CD8-positive, alpha-beta memory T cell (primary cell): ENCODE measurements around the gene HLA-DMA. TPM values are rescaled to one million over a fixed set of nuclear protein-coding genes. Genes with fewer than 3 reads are reported as not detected.

Experiments
- CTCF ChIA-PET: fragments of 350-600 bp; sonication (Branson Sonifier 250); formaldehyde crosslinking; loops from one replicate; lab custom pipeline; 2021; ENCODE audit warnings: antibody characterized with exemption; lab: Charles Lee
- POLR2A ChIA-PET: fragments of 350-600 bp; sonication (Branson Sonifier 250); formaldehyde crosslinking; loops from one replicate; lab custom pipeline; 2021; ENCODE audit warnings: antibody characterized with exemption; lab: Charles Lee
- DNase-seq, 5 donors: peaks; one replicate each; pipeline versions ENCODE4 v3.0.0 to v3.0.0-alpha.2; 2020 to 2022; ENCODE audit warnings: mixed read lengths in 1 of 5
- H3K27ac ChIP-seq: one replicate; pipeline ENCODE4 v1.7.0; 2013; ENCODE audit warnings: low read depth, mild to moderate bottlenecking, low read length, moderate library complexity
- H3K27me3 ChIP-seq: 2 replicates; pipeline ENCODE4 v1.7.0; 2013; ENCODE audit warnings: low read length, mild to moderate bottlenecking; ENCODE audit not compliant: insufficient read depth, poor library complexity, severe bottlenecking
- H3K36me3 ChIP-seq: 2 replicates; pipeline ENCODE4 v1.7.0; 2013; ENCODE audit warnings: mild to moderate bottlenecking, low read length, moderate library complexity; ENCODE audit not compliant: insufficient read depth
- H3K4me1 ChIP-seq: 2 replicates; pipeline ENCODE4 v1.7.0; 2013; ENCODE audit warnings: mild to moderate bottlenecking, low read length, moderate library complexity; ENCODE audit not compliant: insufficient read depth
- H3K4me3 ChIP-seq: 2 replicates; pipeline ENCODE4 v1.7.0; 2013; ENCODE audit warnings: mild to moderate bottlenecking, low read length
- H3K9me3 ChIP-seq: 2 replicates; pipeline ENCODE4 v1.7.0; 2013; ENCODE audit warnings: mild to moderate bottlenecking, low read length
- H3K27ac Mint-ChIP-seq, 8 donors: one replicate each; pipeline ENCODE4 v1.8.0; 2020 to 2021; ENCODE audit warnings: mixed read lengths in 8 of 8, mild to moderate bottlenecking in 6 of 8, inconsistent platforms in 3 of 8, moderate library complexity in 3 of 8
- H3K27me3 Mint-ChIP-seq, 2 donors: one replicate each; pipeline ENCODE4 v1.8.0; 2020 to 2021; ENCODE audit warnings: mixed read lengths in 2 of 2, mild to moderate bottlenecking in 1 of 2, moderate library complexity in 1 of 2
- H3K36me3 Mint-ChIP-seq, 3 donors: one replicate each; pipeline ENCODE4 v1.8.0; 2020 to 2021; ENCODE audit warnings: mixed read lengths in 3 of 3, inconsistent platforms in 1 of 3, mild to moderate bottlenecking in 1 of 3
- H3K4me1 Mint-ChIP-seq, 3 donors: one replicate each; pipeline ENCODE4 v1.8.0; 2020 to 2021; ENCODE audit warnings: mixed read lengths in 3 of 3, inconsistent platforms in 1 of 3, mild to moderate bottlenecking in 1 of 3
- H3K4me3 Mint-ChIP-seq, 7 donors: one replicate each; pipeline ENCODE4 v1.8.0; 2020 to 2021; ENCODE audit warnings: mixed read lengths in 7 of 7, mild to moderate bottlenecking in 6 of 7, moderate library complexity in 4 of 7, inconsistent platforms in 2 of 7
- H3K9me3 Mint-ChIP-seq, 5 donors: one replicate each; pipeline ENCODE4 v1.8.0; 2020 to 2022; ENCODE audit warnings: mixed read lengths in 5 of 5, mild to moderate bottlenecking in 3 of 5, moderate library complexity in 2 of 5, inconsistent platforms in 1 of 5
- polyA plus RNA-seq: library from polyadenylated mRNA; unstranded; fragments of 300-500 nt; fragmentation: Illumina TruSeq; gene quantifications from one replicate; pipeline ENCODE4 v1.2.3, GENCODE V29; 2021
- total RNA-seq, 2 experiments: library from RNA; stranded (reverse); gene quantifications; one replicate each; pipeline ENCODE4 v1.2.3, GENCODE V29; 2021

The HLA-DMA gene
- total and polyA plus RNA-seq, 3 experiments from 2014 or later = 14.0 to 35.0 (median 16.5) TPM

- Histone ChIP-seq H3K27me3 (no peaks in the 10 kb centered on the region), H3K36me3 (peaks cover 12% of the 10 kb centered on the region), H3K27ac (peak overlapping the region; percentile 97), H3K4me1 (peaks cover 26% of the 10 kb centered on the region), H3K4me3 (peak overlapping the region; percentile 96), H3K9me3 (no peaks in the 10 kb centered on the region)
- H3K4me3 Mint-ChIP-seq = peak overlapping the region; percentile 76 to 97 (median 89)
- peaks cover 0 to 3% (median 0%) of the 10 kb centered on the region in 5 donors for H3K9me3 Mint-ChIP-seq
- H3K27ac Mint-ChIP-seq = peak overlapping the region; percentile 92 to 100 (median 94)
- CTCF ChIA-PET = interaction anchor here (0.7 to 16.7 kb wide), 10 partner anchors 9 to 131 kb away, joined by 3 to 270 read pairs (median 11); partner anchors contain the start of genes HLA-DMA, PSMB9, TAP1 and TAP2
- H3K36me3 Mint-ChIP-seq = peaks cover 8 to 61% (median 9%) of the 10 kb centered on the region in 3 donors
- DNase-seq = peak in 4 of 5 donors; percentile 43 to 78 (median 57)
- POLR2A ChIA-PET = interaction anchor here (0.5 to 8.8 kb wide), 9 partner anchors 11 to 555 kb away, joined by 3 to 164 read pairs (median 62); partner anchors contain the start of genes HLA-DMA, HLA-DMB, PSMB8 and PSMB9
- H3K27me3 Mint-ChIP-seq = peaks cover 0 to 19% of the 10 kb centered on the region in 2 donors
- peaks cover 34 to 50% (median 40%) of the 10 kb centered on the region in 3 donors for H3K4me1 Mint-ChIP-seq
These were observed 17.0 kb upstream of the HLA-DMA start for GRCh38 chr6:32969685-32970412.

GRCh38 chr6:32968867-32969684 lies 16.2 kb upstream of the HLA-DMA start:
- Histone ChIP-seq H3K27ac (peak overlapping the region; percentile 97), H3K4me1 (peaks cover 22% of the 10 kb centered on the region), H3K27me3 (no peaks in the 10 kb centered on the region), H3K9me3 (no peaks in the 10 kb centered on the region), H3K36me3 (peaks cover 4% of the 10 kb centered on the region), H3K4me3 (peak overlapping the region; percentile 96)
- H3K4me3 Mint-ChIP-seq = peak overlapping the region; percentile 76 to 97 (median 89)
- H3K9me3 Mint-ChIP-seq = peaks cover 0 to 3% (median 0%) of the 10 kb centered on the region in 5 donors
- H3K36me3 Mint-ChIP-seq = peaks cover 5 to 55% (median 7%) of the 10 kb centered on the region in 3 donors
- H3K27ac Mint-ChIP-seq = peak overlapping the region; percentile 92 to 100 (median 94)
- peaks cover 0 to 19% of the 10 kb centered on the region in 2 donors for H3K27me3 Mint-ChIP-seq
- ChIA-PET POLR2A (interaction anchor here (0.6 to 8.8 kb wide), 11 partner anchors 10 to 936 kb away, joined by 3 to 164 read pairs (median 3); partner anchors contain the start of genes HLA-DMA, HLA-DMB, PSMB8 and RING1), CTCF (interaction anchor here (0.7 to 16.7 kb wide), 11 partner anchors 8 to 131 kb away, joined by 3 to 270 read pairs (median 10); partner anchors contain the start of genes HLA-DMA, HLA-DMB, PSMB9 and TAP1)
- DNase-seq = peak; percentile 35 to 69 (median 47)
- peaks cover 33 to 48% (median 39%) of the 10 kb centered on the region in 3 donors for H3K4me1 Mint-ChIP-seq

- Mint-ChIP-seq H3K4me3 (peak within 1 kb of the TSS; percentile 76 to 97 (median 89)), H3K9me3 (peaks cover 0 to 3% (median 0%) of the 10 kb centered on the region in 5 donors), H3K27ac (peak within 1 kb of the TSS; percentile 92 to 100 (median 96)), H3K36me3 (peaks cover 0 to 48% (median 5%) of the 10 kb centered on the region in 3 donors), H3K27me3 (peaks cover 0 to 18% of the 10 kb centered on the region in 2 donors), H3K4me1 (peaks cover 37 to 51% (median 44%) of the 10 kb centered on the region in 3 donors)
- peak; percentile 94 to 99 (median 98) for DNase-seq
- H3K27ac ChIP-seq = peak within 1 kb of the TSS; percentile 97
- CTCF ChIA-PET = interaction anchor here (0.7 to 16.7 kb wide), 15 partner anchors 12 to 130 kb away, joined by 3 to 270 read pairs (median 9); partner anchors contain the start of genes HLA-DMA, HLA-DMB, PSMB9 and TAP1
- H3K4me1 ChIP-seq = peaks cover 29% of the 10 kb centered on the region
- peaks cover 3% of the 10 kb centered on the region for H3K36me3 ChIP-seq
- H3K4me3 ChIP-seq = peak within 1 kb of the TSS; percentile 96
- no peaks in the 10 kb centered on the region for H3K27me3 ChIP-seq
- no peaks in the 10 kb centered on the region for H3K9me3 ChIP-seq
- POLR2A ChIA-PET = interaction anchor here (0.6 to 8.8 kb wide), 16 partner anchors 8 to 937 kb away, joined by 3 to 164 read pairs (median 3); partner anchors contain the start of genes HLA-DMA, HLA-DMB, RING1 and TAP2
These were observed 15.4 kb upstream of the HLA-DMA start, which contains the start of gene BRD2 for GRCh38 chr6:32968093-32968866. BRD2 (plus strand) TSS chr6:32968594; CDS start chr6:32972899, 4,305 bp downstream.

GRCh38 chr6:32967151-32968091 lies 14.5 kb upstream of the HLA-DMA start:
- peak in 2 of 5 donors; percentile 27 to 38 for DNase-seq
- POLR2A ChIA-PET = interaction anchor here (0.6 to 8.8 kb wide), 13 partner anchors 9 to 241 kb away, joined by 3 to 164 read pairs (median 4); partner anchors contain the start of genes HLA-DMA, HLA-DMB, RING1 and TAP2
- H3K36me3 ChIP-seq = no peaks in the 10 kb centered on the region
- Mint-ChIP-seq H3K4me3 (peak overlapping the region; percentile 76 to 97 (median 89)), H3K4me1 (peaks cover 43 to 55% (median 51%) of the 10 kb centered on the region in 3 donors), H3K36me3 (peaks cover 0 to 40% (median 0%) of the 10 kb centered on the region in 3 donors), H3K27me3 (peaks cover 0 to 11% of the 10 kb centered on the region in 2 donors), H3K9me3 (peaks cover 0 to 3% (median 0%) of the 10 kb centered on the region in 5 donors), H3K27ac (peak overlapping the region; percentile 86 to 100 (median 94))
- CTCF ChIA-PET = interaction anchor here (0.7 to 16.7 kb wide), 16 partner anchors 13 to 129 kb away, joined by 3 to 270 read pairs (median 8); partner anchors contain the start of genes HLA-DMA, HLA-DMB, PSMB9 and TAP1
- H3K27ac ChIP-seq = peak overlapping the region; percentile 97
- H3K27me3 ChIP-seq = no peaks in the 10 kb centered on the region
- H3K4me3 ChIP-seq = peak overlapping the region; percentile 96
- H3K4me1 ChIP-seq = peaks cover 33% of the 10 kb centered on the region
- H3K9me3 ChIP-seq = no peaks in the 10 kb centered on the region

- peaks cover 62 to 73% (median 66%) of the 10 kb centered on the region in 3 donors for H3K4me1 Mint-ChIP-seq
- POLR2A ChIA-PET = no interaction called here
- no peak overlapping the region for H3K27ac ChIP-seq
These were observed 11.9 kb upstream of the HLA-DMA start for GRCh38 chr6:32964776-32965175.

GRCh38 chr6:32963866-32964265 lies 11.0 kb upstream of the HLA-DMA start:
- Mint-ChIP-seq H3K9me3 (no peaks in the 10 kb centered on the region), H3K27me3 (peaks cover 0 to 3% of the 10 kb centered on the region in 2 donors), H3K4me1 (peaks cover 65 to 80% (median 66%) of the 10 kb centered on the region in 3 donors), H3K36me3 (peaks cover 0 to 12% (median 1%) of the 10 kb centered on the region in 3 donors), H3K4me3 (peak overlapping the region in 2 of 7 donors; percentile 9 to 27), H3K27ac (peak overlapping the region in 6 of 8 donors; percentile 8 to 94 (median 50))
- no peak overlapping the region for H3K27ac ChIP-seq
- no peak overlapping the region for H3K4me3 ChIP-seq
- H3K9me3 ChIP-seq = no peaks in the 10 kb centered on the region
- H3K36me3 ChIP-seq = no peaks in the 10 kb centered on the region
- H3K27me3 ChIP-seq = no peaks in the 10 kb centered on the region
- peaks cover 35% of the 10 kb centered on the region for H3K4me1 ChIP-seq
- POLR2A ChIA-PET = interaction anchor here (1.8 to 2.6 kb wide), 2 partner anchors 9 to 10 kb away, joined by 6 to 21 read pairs; partner anchors contain the start of gene HLA-DMA
- CTCF ChIA-PET = interaction anchor here (1.2 to 16.7 kb wide), 6 partner anchors 10 to 30 kb away, joined by 3 to 270 read pairs (median 12); partner anchors contain the start of gene HLA-DMA
- no peak for DNase-seq

More at GRCh38 chr6:32964776-32965175, 11.9 kb upstream of the HLA-DMA start:
- Mint-ChIP-seq H3K36me3 (peaks cover 0 to 16% (median 1%) of the 10 kb centered on the region in 3 donors), H3K27me3 (peaks cover 0 to 6% of the 10 kb centered on the region in 2 donors), H3K4me3 (peak overlapping the region in 2 of 7 donors; percentile 10 to 22), H3K27ac (peak overlapping the region; percentile 57 to 100 (median 71)), H3K9me3 (no peaks in the 10 kb centered on the region)
- Histone ChIP-seq H3K4me3 (no peak overlapping the region), H3K27me3 (no peaks in the 10 kb centered on the region), H3K4me1 (peaks cover 35% of the 10 kb centered on the region), H3K9me3 (no peaks in the 10 kb centered on the region), H3K36me3 (no peaks in the 10 kb centered on the region)
- CTCF ChIA-PET = interaction anchor here (4.2 to 16.7 kb wide), 3 partner anchors 10 to 22 kb away, joined by 36 to 270 read pairs (median 248); partner anchors contain the start of genes HLA-DMA and HLA-DMB
- DNase-seq = no peak
